CD14-positive monocyte (primary cell): ENCODE results near the gene DNA2. TPM values are rescaled to one million over a fixed set of nuclear protein-coding genes. Genes with fewer than 3 reads are reported as not detected.

Experiments used
- DNase-seq, 3 donors: peaks; one replicate each; pipeline ENCODE4 v3.0.0-alpha.2; 2011 to 2022
- H2AFZ ChIP-seq: 2 replicates; pipeline ENCODE4 v1.6.0; 2012; ENCODE audit warnings: mild to moderate bottlenecking, low read depth, low read length, inconsistent platforms; ENCODE audit not compliant: insufficient read depth, poor library complexity, severe bottlenecking
- H3K27ac ChIP-seq, 2 donors: 1 replicate in 1 of 2; 2 replicates in 1 of 2; pipeline ENCODE4 v1.5.1; 2012 to 2013; ENCODE audit warnings: low read length in 2 of 2, control low read depth in 1 of 2, inconsistent platforms in 1 of 2, low read depth in 1 of 2, mild to moderate bottlenecking in 1 of 2
- H3K27me3 ChIP-seq, 2 donors: one replicate each; pipeline versions ENCODE4 v1.6.0 to v1.6.1; 2011 to 2013; ENCODE audit warnings: low read length in 2 of 2; ENCODE audit not compliant: control insufficient read depth in 2 of 2, insufficient read depth in 2 of 2
- H3K36me3 ChIP-seq, 2 donors: replicated peaks in 1 of 2; 1 replicate in 1 of 2; 2 replicates in 1 of 2; pipeline versions ENCODE4 v1.5.1 to v1.6.1; 2012 to 2013; ENCODE audit warnings: low read length in 2 of 2, control low read depth in 1 of 2, inconsistent platforms in 1 of 2, mild to moderate bottlenecking in 1 of 2; ENCODE audit not compliant: insufficient read depth in 2 of 2, control insufficient read depth in 1 of 2
- H3K4me1 ChIP-seq, 2 donors: 1 replicate in 1 of 2; 2 replicates in 1 of 2; pipeline versions ENCODE4 v1.5.1 to v1.6.1; 2012 to 2013; ENCODE audit warnings: low read length in 2 of 2, control low read depth in 1 of 2, inconsistent platforms in 1 of 2, mild to moderate bottlenecking in 1 of 2, moderate library complexity in 1 of 2; ENCODE audit not compliant: insufficient read depth in 2 of 2, control insufficient read depth in 1 of 2
- H3K4me2 ChIP-seq: replicated peaks from 2 replicates; pipeline ENCODE3; 2012; ENCODE audit warnings: low read length, moderate library complexity, mild to moderate bottlenecking; ENCODE audit not compliant: poor library complexity, severe bottlenecking; ENCODE audit errors: extremely low read depth
- H3K4me3 ChIP-seq, 3 experiments: fragments of 200-600 bp in 1 of 3; sonication (generic) in 1 of 3; replicated peaks in 1 of 3; 1 replicate in 2 of 3; 2 replicates in 1 of 3; pipeline ENCODE4 v1.5.1; 2011 to 2013; ENCODE audit warnings: low read length in 3 of 3, mild to moderate bottlenecking in 3 of 3, control low read depth in 2 of 3, low read depth in 2 of 3, inconsistent platforms in 1 of 3, moderate library complexity in 1 of 3
- H3K79me2 ChIP-seq: 2 replicates; pipeline ENCODE4 v1.6.0; 2012; ENCODE audit warnings: mild to moderate bottlenecking, control low read depth, inconsistent platforms, low read length, moderate library complexity; ENCODE audit not compliant: insufficient read depth
- H3K9ac ChIP-seq: 2 replicates; pipeline ENCODE4 v1.6.0; 2017; ENCODE audit warnings: low read length, mild to moderate bottlenecking; ENCODE audit not compliant: insufficient read depth, poor library complexity, severe bottlenecking
- H3K9me3 ChIP-seq, 2 donors: replicated peaks in 1 of 2; 1 replicate in 1 of 2; 2 replicates in 1 of 2; pipeline versions ENCODE4 v1.5.1 to v1.6.1; 2012 to 2013; ENCODE audit warnings: low read length in 2 of 2, control low read depth in 1 of 2; ENCODE audit not compliant: control insufficient read depth in 1 of 2, insufficient read depth in 1 of 2
- H4K20me1 ChIP-seq: 2 replicates; pipeline ENCODE4 v1.6.0; 2012; ENCODE audit warnings: mild to moderate bottlenecking, low read length, control low read depth, moderate library complexity; ENCODE audit not compliant: insufficient read depth
- H3K27ac Mint-ChIP-seq, 7 donors: one replicate each; pipeline ENCODE4 v1.8.0; 2020; ENCODE audit warnings: mild to moderate bottlenecking in 7 of 7, mixed read lengths in 7 of 7, moderate library complexity in 6 of 7, inconsistent platforms in 2 of 7
- H3K27me3 Mint-ChIP-seq, 3 donors: one replicate each; pipeline ENCODE4 v1.8.0; 2021 to 2022; ENCODE audit warnings: low read depth in 3 of 3, mild to moderate bottlenecking in 3 of 3, mixed read lengths in 3 of 3, moderate library complexity in 3 of 3, inconsistent platforms in 1 of 3
- H3K36me3 Mint-ChIP-seq, 2 donors: one replicate each; pipeline ENCODE4 v1.8.0; 2020; ENCODE audit warnings: mixed read lengths in 2 of 2, inconsistent platforms in 1 of 2, mild to moderate bottlenecking in 1 of 2
- H3K4me1 Mint-ChIP-seq: one replicate; pipeline ENCODE4 v1.8.0; 2020; ENCODE audit warnings: mild to moderate bottlenecking, mixed read lengths
- H3K4me3 Mint-ChIP-seq, 2 donors: one replicate each; pipeline ENCODE4 v1.8.0; 2020; ENCODE audit warnings: mild to moderate bottlenecking in 2 of 2, mixed read lengths in 2 of 2, moderate library complexity in 1 of 2
- H3K9me3 Mint-ChIP-seq, 7 donors: one replicate each; pipeline ENCODE4 v1.8.0; 2020 to 2022; ENCODE audit warnings: mixed read lengths in 7 of 7, mild to moderate bottlenecking in 6 of 7, moderate library complexity in 6 of 7, inconsistent platforms in 2 of 7
- WGBS: methylation state at CpG from one replicate; pipeline ENCODE4 v1.1.5; 2013; ENCODE audit warnings: missing lambda C conversion rate; ENCODE audit not compliant: insufficient coverage; 5-methylcytosine and 5-hydroxymethylcytosine counted together
- intact Hi-C, 2 donors: fragments of 100-400 bp; cut with micrococcal nuclease; formaldehyde crosslinking; loops; one replicate each; pipeline versions ENCODE4 v1.15.0 to v1.15.1; 2023
- polyA plus RNA-seq, 3 donors: library from polyadenylated mRNA; depleted of rRNA in 1 of 3; unstranded in 2 of 3; stranded (reverse) in 1 of 3; fragments of 300-500 nt in 2 of 3; fragments of >200 nt in 1 of 3; fragmentation: Illumina TruSeq in 2 of 3; gene quantifications; 1 replicate in 2 of 3; 2 replicates in 1 of 3; pipeline ENCODE4 v1.2.3, GENCODE V29; 2012 to 2021
- TF ChIP-seq, protein P1 (sequence below): fragments of 200-600 bp; IDR thresholded peaks from one replicate; pipeline ENCODE4 v1.8.0; 2022; ENCODE audit warnings: antibody characterized with exemption, mild to moderate bottlenecking

Gene DNA2
- polyA plus RNA-seq, 3 donors: 0.08 to 0.99 (median 0.18) TPM

DNA sequence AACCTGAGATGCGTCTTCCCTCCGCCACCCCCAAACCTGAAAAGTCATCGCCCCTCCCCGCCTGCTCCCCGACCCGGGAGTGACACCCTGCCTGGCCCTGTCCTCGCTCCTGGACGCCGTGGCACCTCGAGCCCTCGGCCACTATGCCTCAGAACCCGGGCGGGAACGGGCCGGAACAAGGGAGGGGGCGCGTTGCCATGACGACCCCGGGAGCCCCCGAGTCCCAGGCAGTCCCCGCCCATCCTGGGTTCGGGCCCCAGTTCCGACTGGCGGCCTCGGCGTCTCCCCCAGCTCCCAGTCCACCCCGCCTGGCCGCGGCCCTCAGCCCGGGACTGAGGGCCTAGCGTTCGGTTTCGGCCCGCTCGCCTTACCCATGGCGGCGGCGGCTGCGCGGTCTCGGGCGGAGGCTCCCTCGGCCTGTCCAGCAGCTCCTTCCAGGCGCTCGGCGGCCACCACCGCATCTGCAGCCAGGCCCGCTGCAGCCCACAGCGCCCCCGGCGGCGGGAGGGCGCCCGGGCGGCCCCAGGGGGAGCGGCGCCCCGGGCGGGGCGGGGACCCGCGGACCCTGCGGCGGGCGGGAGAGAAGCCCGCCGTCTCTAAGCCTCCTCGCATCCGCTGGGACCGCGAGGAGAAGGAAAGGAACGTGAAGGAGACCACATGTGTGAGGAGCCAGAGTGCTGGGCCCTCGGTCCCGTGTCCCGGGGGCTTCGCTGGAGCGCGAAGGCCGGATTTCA lies 64.8 kb downstream of the DNA2 start, which contains the start of gene RUFY2:
RUFY2 (minus strand) TSS at position 463 of the 734 bp plus-strand sequence; CDS start at position 375, 88 bp downstream.
- H3K9me3 Mint-ChIP-seq: no peaks in the 10 kb centered on the region
- H3K79me2 ChIP-seq: peaks cover 37% of the 10 kb centered on the region
- peak within 1 kb of the TSS; percentile 42 to 93 (median 78) for H3K27ac Mint-ChIP-seq
- TF ChIP-seq, protein P1, sequence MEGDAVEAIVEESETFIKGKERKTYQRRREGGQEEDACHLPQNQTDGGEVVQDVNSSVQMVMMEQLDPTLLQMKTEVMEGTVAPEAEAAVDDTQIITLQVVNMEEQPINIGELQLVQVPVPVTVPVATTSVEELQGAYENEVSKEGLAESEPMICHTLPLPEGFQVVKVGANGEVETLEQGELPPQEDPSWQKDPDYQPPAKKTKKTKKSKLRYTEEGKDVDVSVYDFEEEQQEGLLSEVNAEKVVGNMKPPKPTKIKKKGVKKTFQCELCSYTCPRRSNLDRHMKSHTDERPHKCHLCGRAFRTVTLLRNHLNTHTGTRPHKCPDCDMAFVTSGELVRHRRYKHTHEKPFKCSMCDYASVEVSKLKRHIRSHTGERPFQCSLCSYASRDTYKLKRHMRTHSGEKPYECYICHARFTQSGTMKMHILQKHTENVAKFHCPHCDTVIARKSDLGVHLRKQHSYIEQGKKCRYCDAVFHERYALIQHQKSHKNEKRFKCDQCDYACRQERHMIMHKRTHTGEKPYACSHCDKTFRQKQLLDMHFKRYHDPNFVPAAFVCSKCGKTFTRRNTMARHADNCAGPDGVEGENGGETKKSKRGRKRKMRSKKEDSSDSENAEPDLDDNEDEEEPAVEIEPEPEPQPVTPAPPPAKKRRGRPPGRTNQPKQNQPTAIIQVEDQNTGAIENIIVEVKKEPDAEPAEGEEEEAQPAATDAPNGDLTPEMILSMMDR: peak; percentile 92
- H3K27me3 Mint-ChIP-seq: peaks cover 0 to 3% (median 3%) of the 10 kb centered on the region in 3 donors
- no peaks in the 10 kb centered on the region for H3K27me3 ChIP-seq
- peak; percentile 56 to 78 (median 66) for DNase-seq
- H3K36me3 ChIP-seq: no peaks in the 10 kb centered on the region
- H3K4me3 ChIP-seq: peak within 1 kb of the TSS; percentile 84 to 99 (median 96)
- peak within 1 kb of the TSS; percentile 99 for H2AFZ ChIP-seq
- intact Hi-C loops: no loop called here
- H3K4me2 ChIP-seq: peak within 1 kb of the TSS; percentile 97
- peak within 1 kb of the TSS; percentile 17 to 88 for H3K27ac ChIP-seq
- no peaks in the 10 kb centered on the region for H3K9me3 ChIP-seq
- peak within 1 kb of the TSS; percentile 92 to 93 for H3K4me3 Mint-ChIP-seq
- H3K36me3 Mint-ChIP-seq: peaks cover 0 to 5% of the 10 kb centered on the region in 2 donors
- H4K20me1 ChIP-seq: peaks cover 3% of the 10 kb centered on the region
- peak within 1 kb of the TSS; percentile 96 for H3K9ac ChIP-seq
- under 1% methylated on average over 78 of the region's 79 CpGs for WGBS
- peaks cover 10 to 16% of the 10 kb centered on the region in 2 donors for H3K4me1 ChIP-seq
- H3K4me1 Mint-ChIP-seq: peaks cover 19% of the 10 kb centered on the region

DNA sequence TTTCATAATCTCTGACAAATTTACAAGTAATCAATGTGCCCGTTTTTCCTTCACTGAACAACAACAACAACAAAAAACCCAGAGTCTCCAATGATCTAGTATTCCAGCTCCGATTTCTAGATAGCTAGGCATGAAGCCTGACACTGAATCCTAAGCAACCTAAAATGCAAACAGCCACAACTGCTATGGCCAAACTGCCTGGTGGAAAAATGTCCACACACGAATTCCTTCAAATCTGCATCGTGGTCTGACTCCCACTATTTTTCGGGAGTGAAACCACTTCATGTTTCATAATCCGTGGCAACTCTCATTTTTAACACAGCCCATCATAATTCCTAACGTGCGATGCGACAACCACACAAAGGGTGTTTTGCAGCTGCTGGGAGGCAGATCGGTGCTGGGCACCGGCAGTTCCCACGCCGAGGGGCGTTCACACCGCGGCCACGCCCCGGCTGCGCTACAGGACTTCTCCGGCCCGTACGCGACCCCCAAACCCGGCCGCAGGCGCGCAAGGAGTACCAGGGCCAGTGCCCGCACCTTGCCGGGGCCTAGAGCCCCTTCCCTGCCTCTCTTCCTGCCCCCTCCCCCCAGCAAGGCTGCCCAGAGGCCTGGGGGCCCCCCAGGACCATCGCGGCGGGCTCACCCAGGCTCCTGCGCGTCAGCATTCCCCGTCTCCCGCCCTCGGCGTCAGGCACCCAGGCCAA lies 65.5 kb downstream of the DNA2 start:
- DNase-seq: peak; percentile 5 to 8 (median 6)
- H3K4me3 ChIP-seq: peak overlapping the region; percentile 84 to 99 (median 96)
- Mint-ChIP-seq H3K9me3 (no peaks in the 10 kb centered on the region), H3K4me1 (peaks cover 19% of the 10 kb centered on the region), H3K36me3 (peaks cover 3 to 9% of the 10 kb centered on the region in 2 donors), H3K4me3 (peak overlapping the region; percentile 92 to 93), H3K27ac (peak overlapping the region in 6 of 7 donors; percentile 62 to 93 (median 80)), H3K27me3 (peaks cover 0 to 3% (median 3%) of the 10 kb centered on the region in 3 donors)
- peak overlapping the region; percentile 97 for H3K4me2 ChIP-seq
- H3K27ac ChIP-seq: peak overlapping the region in 1 of 2 donors; percentile 88
- H3K27me3 ChIP-seq: no peaks in the 10 kb centered on the region
- peaks cover 10 to 16% of the 10 kb centered on the region in 2 donors for H3K4me1 ChIP-seq
- intact Hi-C loops: no loop called here
- H3K79me2 ChIP-seq: peaks cover 37% of the 10 kb centered on the region
- peak overlapping the region; percentile 99 for H2AFZ ChIP-seq
- H3K9me3 ChIP-seq: no peaks in the 10 kb centered on the region
- H4K20me1 ChIP-seq: peaks cover 3% of the 10 kb centered on the region
- 0% methylated on average over 37 of the region's 38 CpGs for WGBS
- H3K9ac ChIP-seq: peak overlapping the region; percentile 96
- TF ChIP-seq, protein P1: no peak
- H3K36me3 ChIP-seq: peaks cover 5% of the 10 kb centered on the region in 2 donors
